ENCODE data around the gene USF1. TPM values are rescaled to one million over a fixed set of nuclear protein-coding genes. Genes with fewer than 3 reads are reported as not detected.
A peak's percentile ranks its signal among the peaks of the same experiment; 100 is the strongest.
"Not testable (repeated sequence)": the region's sequence is repeated elsewhere in the genome, so short reads cannot be mapped to it uniquely, and the experiment has no call there.

Gene USF1
- polyA plus RNA-seq, 1 donor (not counting 4 experiments of a cell fraction or from before 2014, with no cell fraction given), result 31.6 TPM

GRCh38 chr1:161018631-161018930 is 27.2 kb downstream of the USF1 start:
- peaks cover 51% of the 10 kb centered on the region for H3K4me1 ChIP-seq (ENCODE audit: control insufficient read depth, extremely low read depth, insufficient read depth, low read length)

GRCh38 chr1:161017756-161018630 is 27.8 kb downstream of the USF1 start:
- H3K79me2 ChIP-seq (ENCODE audit: control insufficient read depth, insufficient read depth, low read length), result peaks cover 61% of the 10 kb centered on the region
- TF ChIP-seq CTCF (optimal IDR thresholded peaks at IDR 0.05 in 1 of 3, IDR thresholded peaks at IDR 0.05 in 1 of 3, conservative IDR thresholded peaks at IDR 0.05 in 1 of 3; ENCODE audit: extremely low read depth in 1 of 3, insufficient read depth in 2 of 3, low read length in 3 of 3) (no peak), EZH2 (IDR thresholded peaks at IDR 0.05; ENCODE audit: low read length) (no peak)
- DNase-seq (ENCODE audit: low read depth, low spot score), result no peak

More at GRCh38 chr1:161018631-161018930, 27.2 kb downstream of the USF1 start:
- Histone ChIP-seq H3K27me3 (ENCODE audit: control insufficient read depth, extremely low read depth, insufficient read depth, low read length) (no peaks in the 10 kb centered on the region), H3K9me1 (ENCODE audit: control insufficient read depth, extremely low read depth, insufficient read depth, low read length) (no peaks in the 10 kb centered on the region), H4K20me1 (ENCODE audit: control insufficient read depth, extremely low read depth, insufficient read depth, low read length) (no peaks in the 10 kb centered on the region), H3K27ac (ENCODE audit: control insufficient read depth, insufficient read depth, low read length) (peak overlapping the region; percentile 95), H3K79me2 (ENCODE audit: control insufficient read depth, insufficient read depth, low read length) (peaks cover 55% of the 10 kb centered on the region), H3K4me2 (ENCODE audit: control insufficient read depth, extremely low read depth, insufficient read depth, low read depth, low read length) (peak overlapping the region; percentile 60), H2AFZ (ENCODE audit: control insufficient read depth, low read length) (no peak overlapping the region), H3K9ac (ENCODE audit: control insufficient read depth, extremely low read depth, insufficient read depth, low read length) (peak overlapping the region; percentile 100), H3K36me3 (ENCODE audit: control insufficient read depth in 2 of 2, extremely low read depth in 1 of 2, insufficient read depth in 2 of 2, low read length in 2 of 2) (peaks cover 5 to 9% of the 10 kb centered on the region in 2 experiments), H3K4me3 (ENCODE audit: control insufficient read depth in 2 of 3, extremely low read depth in 1 of 3, insufficient read depth in 2 of 3, low read depth in 1 of 3, low read length in 3 of 3) (peak overlapping the region; percentile 77 to 98 (median 86)), H3K9me3 (ENCODE audit: control insufficient read depth, low read depth, low read length) (no peaks in the 10 kb centered on the region)
- DNase-seq (ENCODE audit: low read depth, low spot score) (no peak), FAIRE-seq (no peak)
- dilution Hi-C loops (cut with MboI; ENCODE audit: extremely low pct_ligation_motif_present, low sequenced_read_pairs), result no loop called here
- TF ChIP-seq CTCF (optimal IDR thresholded peaks at IDR 0.05 in 1 of 3, IDR thresholded peaks at IDR 0.05 in 1 of 3, conservative IDR thresholded peaks at IDR 0.05 in 1 of 3; ENCODE audit: extremely low read depth in 1 of 3, insufficient read depth in 2 of 3, low read length in 3 of 3), result no peak
- TF ChIP-seq EZH2 (IDR thresholded peaks at IDR 0.05; ENCODE audit: low read length), result no peak

GRCh38 chr1:161017181-161017580 is 28.6 kb downstream of the USF1 start:
- H3K9ac ChIP-seq (ENCODE audit: control insufficient read depth, extremely low read depth, insufficient read depth, low read length); H3K9me1 ChIP-seq (ENCODE audit: control insufficient read depth, extremely low read depth, insufficient read depth, low read length); H4K20me1 ChIP-seq (ENCODE audit: control insufficient read depth, extremely low read depth, insufficient read depth, low read length); FAIRE-seq; H3K27me3 ChIP-seq (ENCODE audit: control insufficient read depth, extremely low read depth, insufficient read depth, low read length); dilution Hi-C loops (cut with MboI; ENCODE audit: extremely low pct_ligation_motif_present, low sequenced_read_pairs); H3K9me3 ChIP-seq (ENCODE audit: control insufficient read depth, low read depth, low read length); H2AFZ ChIP-seq (ENCODE audit: control insufficient read depth, low read length); DNase-seq (ENCODE audit: low read depth, low spot score): not testable (repeated sequence)
- Histone ChIP-seq H3K4me1 (ENCODE audit: control insufficient read depth, extremely low read depth, insufficient read depth, low read length) (peaks cover 55% of the 10 kb centered on the region), H3K27ac (ENCODE audit: control insufficient read depth, insufficient read depth, low read length) (peak overlapping the region; percentile 95), H3K4me2 (ENCODE audit: control insufficient read depth, extremely low read depth, insufficient read depth, low read depth, low read length) (peak overlapping the region; percentile 60), H3K36me3 (ENCODE audit: control insufficient read depth in 2 of 2, extremely low read depth in 1 of 2, insufficient read depth in 2 of 2, low read length in 2 of 2) (peaks cover 7 to 13% of the 10 kb centered on the region in 2 experiments), H3K4me3 (ENCODE audit: control insufficient read depth in 2 of 3, extremely low read depth in 1 of 3, insufficient read depth in 2 of 3, low read depth in 1 of 3, low read length in 3 of 3) (peak overlapping the region in 1 of 3 experiments; percentile 11), H3K79me2 (ENCODE audit: control insufficient read depth, insufficient read depth, low read length) (peaks cover 68% of the 10 kb centered on the region)

More at GRCh38 chr1:161017756-161018630, 27.8 kb downstream of the USF1 start:
- no peak overlapping the region for H2AFZ ChIP-seq (ENCODE audit: control insufficient read depth, low read length)
- H3K4me2 ChIP-seq (ENCODE audit: control insufficient read depth, extremely low read depth, insufficient read depth, low read depth, low read length), result peak overlapping the region; percentile 60
- peak overlapping the region; percentile 100 for H3K9ac ChIP-seq (ENCODE audit: control insufficient read depth, extremely low read depth, insufficient read depth, low read length)
- H3K4me3 ChIP-seq (ENCODE audit: control insufficient read depth in 2 of 3, extremely low read depth in 1 of 3, insufficient read depth in 2 of 3, low read depth in 1 of 3, low read length in 3 of 3), result peak overlapping the region; percentile 77 to 98 (median 86)
- FAIRE-seq, result no peak
- H3K36me3 ChIP-seq (ENCODE audit: control insufficient read depth in 2 of 2, extremely low read depth in 1 of 2, insufficient read depth in 2 of 2, low read length in 2 of 2), result peaks cover 7 to 13% of the 10 kb centered on the region in 2 experiments
- no peaks in the 10 kb centered on the region for H3K9me1 ChIP-seq (ENCODE audit: control insufficient read depth, extremely low read depth, insufficient read depth, low read length)
- H3K9me3 ChIP-seq (ENCODE audit: control insufficient read depth, low read depth, low read length), result no peaks in the 10 kb centered on the region
- H3K27ac ChIP-seq (ENCODE audit: control insufficient read depth, insufficient read depth, low read length), result peak overlapping the region; percentile 95
- peaks cover 57% of the 10 kb centered on the region for H3K4me1 ChIP-seq (ENCODE audit: control insufficient read depth, extremely low read depth, insufficient read depth, low read length)
- dilution Hi-C loops (cut with MboI; ENCODE audit: extremely low pct_ligation_motif_present, low sequenced_read_pairs), result no loop called here
- H3K27me3 ChIP-seq (ENCODE audit: control insufficient read depth, extremely low read depth, insufficient read depth, low read length), result no peaks in the 10 kb centered on the region
- no peaks in the 10 kb centered on the region for H4K20me1 ChIP-seq (ENCODE audit: control insufficient read depth, extremely low read depth, insufficient read depth, low read length)

Measured in keratinocyte (primary cell).